ENCODE measurements around the gene POMGNT1. TPM values are rescaled to one million over a fixed set of nuclear protein-coding genes. Genes with fewer than 3 reads are reported as not detected.

Gene POMGNT1
- total and polyA plus RNA-seq, 2 of the 8 experiments (the other 6 are each of a cell fraction or from before 2014, with no cell fraction given): 28.0 to 40.3 TPM

- TF ChIP-seq TEAD4 (IDR thresholded peaks at IDR 0.05; ENCODE audit: low read depth, low read length) (no peak), PHF8 (conservative IDR thresholded peaks at IDR 0.05; ENCODE audit: low read depth, low read length) (no peak), GABPA (IDR thresholded peaks at IDR 0.05; ENCODE audit: borderline replicate concordance, insufficient read depth, low read length) (no peak), RAD21 (IDR thresholded peaks at IDR 0.05 in 1 of 2, conservative IDR thresholded peaks at IDR 0.05 in 1 of 2; ENCODE audit: low read depth in 2 of 2, low read length in 2 of 2) (no peak), BACH1 (IDR thresholded peaks at IDR 0.05; ENCODE audit: low read length) (no peak), RXRA (IDR thresholded peaks at IDR 0.05; ENCODE audit: insufficient read depth, low read depth, low read length) (no peak), TAF1 (IDR thresholded peaks at IDR 0.05; ENCODE audit: low read depth, low read length) (no peak), SIX5 (IDR thresholded peaks at IDR 0.05; ENCODE audit: low read depth, low read length) (no peak), POLR2A (IDR thresholded peaks at IDR 0.05; ENCODE audit: control extremely low read depth in 1 of 2, low read depth in 2 of 2, low read length in 2 of 2) (no peak)
Observed at GRCh38 chr1:46181343-46182260, 16.6 kb downstream of the POMGNT1 start (continued).
